Fibroblast of lung (primary cell): Measurements from ENCODE around the gene KCND2. TPM values are rescaled to one million over a fixed set of nuclear protein-coding genes. Genes with fewer than 3 reads are reported as not detected.

Experiments used
- DNase-seq, 2 donors: peaks; one replicate each; pipeline versions ENCODE4 v3.0.0 to v3.0.0-alpha.2; 2010; ENCODE audit warnings: low read depth in 2 of 2
- H2AFZ ChIP-seq: 2 replicates; pipeline ENCODE4 v1.5.1; 2012; ENCODE audit warnings: low read length, control low read depth, inconsistent platforms
- H3K27ac ChIP-seq: 2 replicates; pipeline ENCODE4 v1.5.1; 2011; ENCODE audit warnings: low read length, control low read depth; ENCODE audit not compliant: insufficient read depth
- H3K27me3 ChIP-seq: 2 replicates; pipeline ENCODE4 v1.5.1; 2011; ENCODE audit warnings: mild to moderate bottlenecking, low read length; ENCODE audit not compliant: control insufficient read depth, insufficient read depth
- H3K36me3 ChIP-seq: 2 replicates; pipeline ENCODE4 v1.5.1; 2011; ENCODE audit warnings: low read length; ENCODE audit not compliant: control insufficient read depth, insufficient read depth
- H3K4me1 ChIP-seq: 2 replicates; pipeline ENCODE4 v1.5.1; 2011; ENCODE audit warnings: low read length; ENCODE audit not compliant: control insufficient read depth, insufficient read depth; ENCODE audit errors: extremely low read depth
- H3K4me2 ChIP-seq: 2 replicates; pipeline ENCODE4 v1.5.1; 2011; ENCODE audit warnings: low read length, control low read depth; ENCODE audit not compliant: insufficient read depth; ENCODE audit errors: extremely low read depth
- H3K4me3 ChIP-seq, 4 experiments: fragments of 200-600 bp in 1 of 4; sonication (generic) in 1 of 4; replicated peaks in 1 of 4; 2 replicates each; pipeline ENCODE4 v1.5.1; 2011 to 2016; ENCODE audit warnings: low read length in 4 of 4, low read depth in 3 of 4, mild to moderate bottlenecking in 3 of 4, control low read depth in 2 of 4, inconsistent platforms in 1 of 4, mixed read lengths in 1 of 4; ENCODE audit not compliant: insufficient read depth in 1 of 4; ENCODE audit errors: control extremely low read depth in 1 of 4
- H3K79me2 ChIP-seq: 2 replicates; pipeline ENCODE4 v1.5.1; 2012; ENCODE audit warnings: mild to moderate bottlenecking, low read length, inconsistent platforms; ENCODE audit not compliant: control insufficient read depth, insufficient read depth
- H3K9ac ChIP-seq: 2 replicates; pipeline ENCODE4 v1.5.1; 2011; ENCODE audit warnings: mild to moderate bottlenecking, low read length, control low read depth; ENCODE audit not compliant: insufficient read depth
- H3K9me3 ChIP-seq: 2 replicates; pipeline ENCODE4 v1.5.1; 2012; ENCODE audit warnings: low read depth, low read length; ENCODE audit not compliant: control insufficient read depth, insufficient read depth
- H4K20me1 ChIP-seq: 2 replicates; pipeline ENCODE4 v1.5.1; 2011; ENCODE audit warnings: low read length; ENCODE audit not compliant: control insufficient read depth, insufficient read depth; ENCODE audit errors: extremely low read depth
- CTCF ChIP-seq, 2 donors: IDR thresholded peaks in 1 of 2; conservative IDR thresholded peaks in 1 of 2; 1 replicate in 1 of 2; 2 replicates in 1 of 2; pipeline ENCODE4 v1.5.1; 2011 to 2012; ENCODE audit warnings: low read length in 2 of 2, control low read depth in 1 of 2, inconsistent platforms in 1 of 2, low read depth in 1 of 2, mild to moderate bottlenecking in 1 of 2
- EZH2 ChIP-seq: IDR thresholded peaks from 2 replicates; pipeline ENCODE4 v1.5.1; 2012; ENCODE audit warnings: low read length, control low read depth, mild to moderate bottlenecking; ENCODE audit errors: missing control alignments
- polyA plus RNA-seq, 2 donors: library from polyadenylated mRNA; depleted of rRNA in 1 of 2; stranded (reverse) in 1 of 2; unstranded in 1 of 2; fragments of >200 nt; gene quantifications; 2 replicates each; pipeline ENCODE4 v1.2.1, GENCODE V29; 2011 to 2012; ENCODE audit warnings: missing spikeins in 1 of 2
- total RNA-seq: library from RNA; depleted of rRNA; stranded (reverse); fragments of >200 nt; gene quantifications from 2 replicates; pipeline ENCODE4 v1.2.1, GENCODE V29; 2014

The KCND2 gene
- total and polyA plus RNA-seq, 2 donors (not counting 1 experiment from before 2014, with no cell fraction given) = 2.1 to 6.1 TPM

GRCh38 chr7:120504386-120504785 lies 231.4 kb downstream of the KCND2 start:
- H4K20me1 ChIP-seq = no peaks in the 10 kb centered on the region
- no peaks in the 10 kb centered on the region for H3K27me3 ChIP-seq
- no peak overlapping the region for H3K27ac ChIP-seq
- no peak overlapping the region for H2AFZ ChIP-seq
- no peak overlapping the region for H3K4me2 ChIP-seq
- TF ChIP-seq CTCF (conservative IDR thresholded peaks at IDR 0.05 in 1 of 2, IDR thresholded peaks at IDR 0.05 in 1 of 2; ENCODE audit: low read depth in 1 of 2, low read length in 2 of 2) = no peak
- no peak for TF ChIP-seq EZH2
- no peak overlapping the region for H3K4me3 ChIP-seq
- no peaks in the 10 kb centered on the region for H3K9me3 ChIP-seq
- no peak overlapping the region for H3K9ac ChIP-seq
- H3K79me2 ChIP-seq = no peaks in the 10 kb centered on the region
- no peaks in the 10 kb centered on the region for H3K4me1 ChIP-seq
- no peak for DNase-seq
- H3K36me3 ChIP-seq = no peaks in the 10 kb centered on the region

- Histone ChIP-seq H2AFZ (no peak overlapping the region), H3K79me2 (no peaks in the 10 kb centered on the region), H3K9ac (no peak overlapping the region), H3K27me3 (no peaks in the 10 kb centered on the region), H3K9me3 (no peaks in the 10 kb centered on the region), H3K4me2 (no peak overlapping the region), H4K20me1 (no peaks in the 10 kb centered on the region), H3K27ac (no peak overlapping the region), H3K4me1 (no peaks in the 10 kb centered on the region), H3K36me3 (no peaks in the 10 kb centered on the region), H3K4me3 (no peak overlapping the region)
- DNase-seq = no peak
- TF ChIP-seq CTCF (conservative IDR thresholded peaks at IDR 0.05 in 1 of 2, IDR thresholded peaks at IDR 0.05 in 1 of 2; ENCODE audit: low read depth in 1 of 2, low read length in 2 of 2) (no peak), EZH2 (no peak)
These were observed 232.8 kb downstream of the KCND2 start for GRCh38 chr7:120505770-120506169.

GRCh38 chr7:120512701-120513100 lies 239.7 kb downstream of the KCND2 start:
- TF ChIP-seq CTCF (conservative IDR thresholded peaks at IDR 0.05 in 1 of 2, IDR thresholded peaks at IDR 0.05 in 1 of 2; ENCODE audit: low read depth in 1 of 2, low read length in 2 of 2) (no peak), EZH2 (no peak)
- no peak overlapping the region for H3K27ac ChIP-seq
- no peaks in the 10 kb centered on the region for H3K9me3 ChIP-seq
- H3K27me3 ChIP-seq = no peaks in the 10 kb centered on the region
- H3K9ac ChIP-seq = no peak overlapping the region
- H2AFZ ChIP-seq = no peak overlapping the region
- no peak overlapping the region for H3K4me2 ChIP-seq
- no peaks in the 10 kb centered on the region for H3K36me3 ChIP-seq
- DNase-seq = no peak
- no peaks in the 10 kb centered on the region for H3K4me1 ChIP-seq
- H4K20me1 ChIP-seq = no peaks in the 10 kb centered on the region
- H3K79me2 ChIP-seq = no peaks in the 10 kb centered on the region
- H3K4me3 ChIP-seq = no peak overlapping the region
